Activated CD4-positive, alpha-beta T cell treated with anti-CD3 and anti-CD28 coated beads, Interleukin-2, Interleukin-6, amounts not matched to agents 100 ng/mL and 50 ng/mL, durations not matched to agents 16 hours and 8 hours (primary cell): ENCODE measurements around the gene MAMLD1.

Source experiments
- DNase-seq: peaks from one replicate; pipeline ENCODE4 v3.0.0-alpha.2; 2020

Gene MAMLD1

GRCh38 chrX:150465326-150465725, 102.2 kb downstream of the MAMLD1 start:
- no peak for DNase-seq

DNA sequence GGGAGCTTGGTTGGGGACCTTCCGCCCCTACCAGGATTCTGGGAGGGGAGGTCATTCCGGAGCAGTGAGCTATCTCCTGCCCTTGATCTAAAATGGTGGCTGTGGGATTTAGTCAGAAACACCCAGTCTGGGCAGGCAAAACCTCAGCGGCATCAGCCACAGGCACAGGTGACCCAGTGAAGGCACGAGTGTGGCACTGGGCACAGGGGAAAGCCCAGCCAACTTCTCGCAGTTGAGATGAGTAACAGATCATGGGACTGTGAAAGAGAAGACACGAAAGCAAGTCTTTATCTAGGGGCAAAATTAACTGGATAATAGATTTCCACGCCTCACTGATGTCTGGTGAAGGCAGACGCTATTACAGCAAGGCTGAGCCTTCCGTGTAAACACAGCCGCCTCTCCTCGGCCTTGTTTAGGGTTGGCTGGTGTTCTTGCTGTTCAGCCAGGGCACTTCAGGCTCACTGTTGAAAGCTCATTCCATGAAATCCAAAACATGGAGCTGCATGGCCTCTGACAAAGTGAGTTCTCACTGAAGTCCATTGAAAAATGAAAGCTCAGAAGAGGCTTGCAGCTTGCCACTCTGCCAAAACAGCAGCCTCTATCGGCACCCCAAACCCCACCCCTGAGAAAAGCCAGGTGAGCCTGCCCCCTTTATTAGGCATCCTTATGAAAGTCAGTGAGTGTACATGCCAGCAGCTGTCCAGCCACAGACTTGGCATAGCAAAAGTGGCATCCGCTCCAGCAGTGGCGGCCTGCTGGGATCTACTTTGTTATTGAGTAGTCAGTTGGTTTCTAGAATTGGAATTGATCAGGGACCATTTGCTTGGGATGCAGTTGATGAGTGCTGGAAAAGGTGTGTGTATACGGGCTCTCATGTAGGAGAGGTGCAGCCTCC, 103.0 kb downstream of the MAMLD1 start:
- peak; percentile 37 for DNase-seq

DNA sequence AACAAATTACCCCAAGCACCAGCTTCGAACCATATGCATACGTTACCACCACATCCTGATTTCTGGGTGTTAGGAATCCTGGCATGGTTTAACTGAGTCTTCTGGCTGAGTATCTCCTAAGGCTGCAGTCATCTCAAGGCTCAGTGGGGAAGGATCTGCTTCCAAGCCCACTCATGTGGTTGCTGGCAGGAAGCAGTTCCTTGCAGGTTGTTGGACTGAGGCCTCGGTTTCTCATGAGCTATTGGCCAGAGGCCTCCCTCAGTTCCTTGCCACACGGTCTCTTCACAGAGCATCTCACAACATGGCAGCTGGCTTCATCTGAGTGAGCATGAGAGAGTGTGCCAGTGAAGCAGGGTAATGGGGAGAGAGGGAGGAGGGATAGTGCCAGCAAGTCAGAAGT, 109.2 kb downstream of the MAMLD1 start:
- no peak for DNase-seq

DNA sequence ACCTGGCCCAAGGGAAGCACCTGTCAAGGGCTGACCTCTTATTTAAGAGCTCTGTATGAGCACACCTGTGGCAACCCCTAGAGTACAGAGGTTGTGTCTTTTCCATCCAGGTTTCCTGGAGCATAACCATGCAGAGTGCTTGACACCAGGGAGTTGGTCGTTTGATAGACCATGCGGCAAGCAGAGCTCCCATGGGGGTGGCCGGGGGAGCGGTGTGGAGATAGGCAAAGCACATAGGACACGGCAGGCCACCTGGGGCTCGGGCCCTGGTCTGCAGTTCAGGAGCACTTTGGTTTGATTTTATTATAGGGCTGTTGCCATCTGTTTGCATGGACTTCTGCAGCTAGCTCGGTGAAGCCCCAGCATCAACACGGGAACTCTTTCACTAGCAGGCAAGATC, 110.3 kb downstream of the MAMLD1 start:
- no peak for DNase-seq

GRCh38 chrX:150475461-150475860, 112.3 kb downstream of the MAMLD1 start:
- DNase-seq, result no peak

GRCh38 chrX:150476164-150476699, 113.1 kb downstream of the MAMLD1 start:
- no peak for DNase-seq

- DNase-seq, result no peak
Observed at GRCh38 chrX:150477371-150477770, 114.3 kb downstream of the MAMLD1 start.

GRCh38 chrX:150478496-150479492, 115.7 kb downstream of the MAMLD1 start:
- DNase-seq, result peak; percentile 76

DNA sequence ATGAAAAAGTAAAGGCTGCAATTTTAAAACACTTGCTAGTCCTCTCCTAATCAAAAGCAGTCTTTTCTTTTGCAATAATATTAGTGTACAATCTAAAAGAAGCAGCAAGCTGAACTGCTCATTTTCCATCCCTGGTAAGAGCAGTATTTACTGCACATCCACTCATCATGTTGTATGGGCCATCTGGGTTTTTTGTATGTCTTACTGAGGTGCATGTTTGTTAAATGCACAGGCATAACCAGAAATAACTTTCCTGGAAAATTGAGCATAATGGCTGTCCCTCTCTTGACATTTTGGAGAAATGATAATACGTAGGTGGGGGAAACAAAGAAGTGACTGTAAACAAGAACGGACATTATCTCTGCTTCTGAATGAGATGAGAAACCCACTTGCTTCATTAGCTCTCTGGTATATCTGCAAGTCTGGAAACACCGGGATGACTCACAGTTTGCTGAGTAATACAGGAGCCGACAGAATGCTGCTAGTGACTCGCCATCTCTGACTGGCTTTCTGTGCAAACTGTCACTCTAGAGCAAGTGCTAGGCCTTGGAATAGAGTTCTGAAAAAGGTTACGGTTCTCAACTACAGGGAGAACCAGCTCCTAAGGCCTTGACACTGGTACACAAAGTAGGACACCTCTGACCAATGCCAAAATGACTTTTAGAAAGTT, 119.6 kb downstream of the MAMLD1 start:
- peak; percentile 92 for DNase-seq

GRCh38 chrX:150483356-150483985, 120.4 kb downstream of the MAMLD1 start:
- no peak for DNase-seq

DNA sequence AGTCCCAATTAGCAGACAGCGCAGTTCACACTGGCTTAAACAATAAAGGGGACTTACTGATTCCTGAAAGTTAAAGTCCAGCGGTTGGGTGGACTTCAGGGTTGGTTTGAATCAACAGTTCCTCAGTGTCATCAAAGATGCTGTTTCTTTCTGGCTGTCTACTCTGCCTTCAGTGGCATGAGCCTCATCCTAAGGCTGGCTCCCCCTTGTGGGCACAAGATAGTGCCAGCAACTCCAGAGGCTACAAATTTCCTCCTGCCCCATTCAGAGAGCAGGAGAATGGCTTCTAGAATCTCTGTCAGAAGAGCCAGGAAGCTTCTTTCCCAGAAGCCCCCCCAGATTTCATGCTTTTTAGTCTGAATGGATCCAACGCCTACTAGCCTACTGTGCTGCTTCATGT, 122.9 kb downstream of the MAMLD1 start:
- DNase-seq, result peak; percentile 80

- no peak for DNase-seq
Observed at GRCh38 chrX:150487369-150488094, 124.4 kb downstream of the MAMLD1 start.

GRCh38 chrX:150489359-150490015, 126.4 kb downstream of the MAMLD1 start:
- no peak for DNase-seq

GRCh38 chrX:150495496-150495895, 132.4 kb downstream of the MAMLD1 start:
- DNase-seq, result no peak

DNA sequence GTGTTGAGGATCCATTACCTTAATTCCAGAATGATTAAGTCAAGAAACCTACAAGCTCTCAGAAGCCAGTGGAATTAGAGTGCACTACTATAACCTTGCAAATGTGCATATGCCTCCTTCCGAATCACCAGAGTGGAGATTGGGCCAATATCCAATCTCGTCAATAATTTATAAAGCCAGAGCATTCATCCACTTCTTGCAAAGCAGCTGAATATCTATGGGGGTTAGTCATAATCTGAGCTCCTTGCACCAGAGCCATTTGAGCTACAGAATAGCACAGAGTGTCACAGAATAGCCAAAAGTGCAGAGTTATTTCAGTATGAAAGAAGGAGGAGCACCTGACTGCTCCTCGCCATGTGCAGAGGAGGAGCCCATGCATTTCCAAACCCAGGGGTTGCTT, 136.1 kb downstream of the MAMLD1 start:
- DNase-seq, result no peak

DNA sequence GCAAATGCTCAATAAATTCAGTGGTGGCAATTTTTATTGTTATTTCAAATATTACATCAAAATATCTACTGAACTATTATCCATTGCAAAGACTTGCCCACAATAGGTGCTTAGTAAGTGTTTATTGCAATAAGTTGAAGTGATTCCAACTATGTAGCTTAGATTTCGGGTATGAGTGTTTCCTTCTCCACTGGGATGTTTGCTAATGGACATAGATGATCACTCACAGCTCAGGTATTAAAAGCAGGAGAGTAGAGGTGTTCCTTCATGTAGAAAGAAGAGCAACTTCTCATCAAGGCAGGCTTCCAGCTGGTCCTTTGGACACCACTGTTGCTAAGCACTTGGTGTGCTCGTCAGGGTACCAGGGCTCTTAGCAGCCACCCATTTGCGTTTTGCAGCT, 139.0 kb downstream of the MAMLD1 start:
- DNase-seq, result no peak

- no peak for DNase-seq
Observed at GRCh38 chrX:150502979-150503897, 140.1 kb downstream of the MAMLD1 start.

DNA sequence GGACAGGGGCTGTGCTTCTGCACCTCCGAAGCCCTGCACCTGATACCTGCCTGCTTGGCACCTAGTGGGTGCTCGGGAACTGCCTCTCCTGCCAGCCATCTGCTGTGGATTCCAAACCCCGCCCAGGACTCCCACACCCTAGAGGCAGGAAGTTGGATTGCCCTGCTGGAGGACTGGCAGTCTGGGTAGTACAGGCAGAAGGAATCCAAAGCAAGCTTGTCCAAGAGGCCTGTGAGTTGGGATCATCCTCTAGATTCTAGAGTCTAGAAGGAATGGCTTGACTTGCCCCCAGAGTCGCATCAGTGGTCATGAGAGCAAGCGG, 140.7 kb downstream of the MAMLD1 start:
- no peak for DNase-seq

DNA sequence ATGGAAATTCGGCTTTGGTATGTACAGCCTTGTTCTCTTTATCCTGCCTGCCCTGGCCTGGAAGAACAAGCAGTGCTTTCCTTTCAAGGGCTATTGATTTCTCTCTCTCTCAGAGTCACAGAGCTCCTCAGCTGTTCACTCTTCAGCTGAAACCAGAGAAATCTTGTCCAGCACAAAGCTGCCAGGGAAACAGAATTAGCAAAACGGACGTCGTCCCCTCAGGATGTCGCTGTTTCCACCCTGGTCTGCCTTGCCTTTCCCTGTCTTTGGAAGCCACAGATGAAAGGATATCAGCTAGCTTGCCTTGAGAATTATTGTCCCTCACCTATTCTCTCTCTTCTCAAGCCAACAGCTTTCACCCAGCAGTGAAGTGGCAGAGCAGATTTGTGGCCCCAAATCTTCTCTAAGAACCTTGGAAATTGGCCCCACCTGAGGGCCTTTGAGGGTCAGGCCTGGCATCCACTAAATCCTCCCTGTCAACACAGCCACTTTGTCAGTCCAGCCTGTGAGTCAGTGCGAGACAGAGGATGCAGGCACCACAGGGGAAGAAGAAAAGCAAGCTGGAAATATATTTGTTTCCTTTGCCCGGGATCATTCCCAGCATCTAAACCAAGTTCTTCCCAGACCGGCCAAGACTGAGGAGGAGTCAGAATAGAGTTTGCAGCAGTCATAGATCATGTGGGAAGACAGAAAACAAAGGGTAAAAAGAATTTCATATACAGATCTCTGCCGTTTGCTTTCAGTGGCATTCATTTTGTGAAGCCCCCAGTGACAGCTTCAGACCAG, 141.5 kb downstream of the MAMLD1 start:
- no peak for DNase-seq
